ENCODE data around the gene SKP1.

Gene SKP1

GRCh38 chr5:134130239-134130945 is 46.4 kb downstream of the SKP1 start:
- no peak for DNase-seq (ENCODE audit: low read depth in 3 of 3)

GRCh38 chr5:134129411-134130238 is 47.1 kb downstream of the SKP1 start:
- DNase-seq (ENCODE audit: low read depth in 3 of 3), result no peak

GRCh38 chr5:134128648-134128995 is 48.1 kb downstream of the SKP1 start:
- DNase-seq (ENCODE audit: low read depth in 3 of 3), result no peak

GRCh38 chr5:134127988-134128647 is 48.6 kb downstream of the SKP1 start:
- no peak for DNase-seq (ENCODE audit: low read depth in 3 of 3)

GRCh38 chr5:134127376-134127861 is 49.3 kb downstream of the SKP1 start:
- peak in 1 of 3 experiments; percentile 55 for DNase-seq (ENCODE audit: low read depth in 3 of 3)

- no peak for DNase-seq (ENCODE audit: low read depth in 3 of 3)
Observed at GRCh38 chr5:134125039-134126015, 51.4 kb downstream of the SKP1 start.

GRCh38 chr5:134124289-134125038 is 52.3 kb downstream of the SKP1 start:
- no peak for DNase-seq (ENCODE audit: low read depth in 3 of 3)

GRCh38 chr5:134123360-134123759 is 53.4 kb downstream of the SKP1 start:
- DNase-seq (ENCODE audit: low read depth in 3 of 3), result no peak

- no peak for DNase-seq (ENCODE audit: low read depth in 3 of 3)
Observed at GRCh38 chr5:134122530-134122929, 54.2 kb downstream of the SKP1 start.

- DNase-seq (ENCODE audit: low read depth in 3 of 3), result no peak
Observed at GRCh38 chr5:134120386-134121138, 56.2 kb downstream of the SKP1 start.

GRCh38 chr5:134119720-134120119 is 57.0 kb downstream of the SKP1 start:
- DNase-seq (ENCODE audit: low read depth in 3 of 3), result no peak

- DNase-seq (ENCODE audit: low read depth in 3 of 3), result no peak
Observed at GRCh38 chr5:134118212-134118835, 58.4 kb downstream of the SKP1 start.

- DNase-seq (ENCODE audit: low read depth in 3 of 3), result no peak
Observed at GRCh38 chr5:134116789-134117761, 59.7 kb downstream of the SKP1 start.

- DNase-seq (ENCODE audit: low read depth in 3 of 3), result no peak
Observed at GRCh38 chr5:134116286-134116685, 60.5 kb downstream of the SKP1 start.

- DNase-seq (ENCODE audit: low read depth in 3 of 3), result no peak
Observed at GRCh38 chr5:134115806-134116175, 61.0 kb downstream of the SKP1 start.

GRCh38 chr5:134114886-134115805 is 61.6 kb downstream of the SKP1 start:
- peak in 2 of 3 experiments; percentile 55 to 81 for DNase-seq (ENCODE audit: low read depth in 3 of 3)

Data from stimulated activated CD4-positive, alpha-beta T cell treated with anti-CD3 and anti-CD28 coated beads, TNF-alpha, amount 100 ng/mL, for 24 hours (primary cell).